Breast epithelium (tissue), 4 donors: Measurements from ENCODE around the gene TMEM255B. TPM values are rescaled to one million over a fixed set of nuclear protein-coding genes. Genes with fewer than 3 reads are reported as not detected.
A peak's percentile ranks its signal among the peaks of the same experiment; 100 is the strongest.

ENCODE experiments used
- DNase-seq, 2 donors: peaks; one replicate each; pipeline ENCODE4 v3.0.0-alpha.2; 2019; ENCODE audit warnings: low spot score in 2 of 2
- H3K27ac ChIP-seq, 2 donors: fragments of 200-600 bp; sonication (generic) in 1 of 2; one replicate each; pipeline ENCODE4 v1.5.1; 2016 to 2019; ENCODE audit warnings: mild to moderate bottlenecking in 1 of 2
- H3K27me3 ChIP-seq, 2 donors: fragments of 200-600 bp; sonication (generic) in 1 of 2; one replicate each; pipeline versions ENCODE4 v1.5.1 to v1.6.0; 2017 to 2019; ENCODE audit warnings: control low read depth in 1 of 2, mild to moderate bottlenecking in 1 of 2
- H3K36me3 ChIP-seq: fragments of 200-600 bp; one replicate; pipeline ENCODE4 v1.5.1; 2019
- H3K4me1 ChIP-seq, 2 donors: fragments of 200-600 bp; sonication (generic); one replicate each; pipeline ENCODE4 v1.5.1; 2016 to 2019; ENCODE audit warnings: control low read depth in 1 of 2
- H3K4me3 ChIP-seq, 3 donors: fragments of 200-600 bp; sonication (generic); 1 replicate in 2 of 3; 2 replicates in 1 of 3; pipeline ENCODE4 v1.5.1; 2016 to 2019; ENCODE audit warnings: mild to moderate bottlenecking in 3 of 3, moderate library complexity in 2 of 3
- H3K9me3 ChIP-seq, 2 donors: fragments of 200-600 bp; sonication (generic) in 1 of 2; one replicate each; pipeline ENCODE4 v1.5.1; 2016 to 2019; ENCODE audit warnings: control low read depth in 1 of 2
- CTCF ChIP-seq, 3 donors: fragments of 450-650 bp; IDR thresholded peaks; one replicate each; pipeline ENCODE4 v1.5.1; 2016 to 2017; ENCODE audit warnings: antibody characterized with exemption in 3 of 3, mild to moderate bottlenecking in 3 of 3, moderate library complexity in 3 of 3
- POLR2A ChIP-seq: fragments of 450-650 bp; IDR thresholded peaks from one replicate; pipeline ENCODE4 v1.6.1; 2016; ENCODE audit warnings: antibody characterized with exemption, mild to moderate bottlenecking, moderate library complexity
- POLR2AphosphoS5 ChIP-seq, 3 donors: sonication (generic); formaldehyde crosslinking; IDR thresholded peaks; one replicate each; pipeline ENCODE4 v1.6.1; 2017; ENCODE audit warnings: antibody characterized with exemption in 3 of 3
- intact Hi-C: fragments of 100-400 bp; cut with DNase I; formaldehyde crosslinking; loops from one replicate; pipeline ENCODE4 v1.15.1; 2023; ENCODE audit warnings: low total_unique reads
- total RNA-seq, 3 donors: library from RNA; depleted of rRNA; stranded (reverse); fragments of >200 nt; gene quantifications; one replicate each; pipeline ENCODE4 v1.1.0, GENCODE V29; 2016

The TMEM255B gene
- total RNA-seq, 3 donors from 2014 or later: 2.3 to 11.8 (median 5.2) TPM

GRCh38 chr13:113816946-113817859 is 58.2 kb downstream of the TMEM255B start:
- no peaks in the 10 kb centered on the region for H3K36me3 ChIP-seq
- no peak overlapping the region for H3K4me3 ChIP-seq
- peak overlapping the region; percentile 71 to 75 for H3K27ac ChIP-seq
- no peaks in the 10 kb centered on the region for H3K9me3 ChIP-seq
- H3K4me1 ChIP-seq: peaks cover 15 to 35% of the 10 kb centered on the region in 2 donors
- H3K27me3 ChIP-seq: peaks cover 0 to 2% of the 10 kb centered on the region in 2 donors
- TF ChIP-seq POLR2AphosphoS5 (IDR thresholded peaks at IDR 0.05) (peak; percentile 46 to 91 (median 71)), POLR2A (no peak), CTCF (IDR thresholded peaks at IDR 0.05) (peak; percentile 88 to 93 (median 91))
- intact Hi-C loops: loop anchor here (10.0 kb wide), 1 partner anchor 128 kb away; no protein-coding TSS in a partner anchor
- peak; percentile 88 to 94 for DNase-seq

GRCh38 chr13:113817860-113818691 is 59.0 kb downstream of the TMEM255B start:
- Histone ChIP-seq H3K27me3 (no peaks in the 10 kb centered on the region), H3K27ac (peak overlapping the region; percentile 71 to 75), H3K36me3 (no peaks in the 10 kb centered on the region), H3K9me3 (no peaks in the 10 kb centered on the region), H3K4me3 (no peak overlapping the region), H3K4me1 (peaks cover 15 to 36% of the 10 kb centered on the region in 2 donors)
- TF ChIP-seq POLR2AphosphoS5 (IDR thresholded peaks at IDR 0.05) (peak in 1 of 3 donors; percentile 4), CTCF (IDR thresholded peaks at IDR 0.05) (no peak)
- no peak for DNase-seq
- intact Hi-C loops: loop anchor here (10.0 kb wide), 1 partner anchor 127 kb away; no protein-coding TSS in a partner anchor

- no peak for TF ChIP-seq CTCF (IDR thresholded peaks at IDR 0.05)
- DNase-seq: no peak
- Histone ChIP-seq H3K27ac (no peak overlapping the region), H3K36me3 (no peaks in the 10 kb centered on the region), H3K27me3 (no peaks in the 10 kb centered on the region), H3K9me3 (no peaks in the 10 kb centered on the region), H3K4me3 (no peak overlapping the region), H3K4me1 (peaks cover 15 to 36% of the 10 kb centered on the region in 2 donors)
- intact Hi-C loops: loop anchor here (10.0 kb wide), 1 partner anchor 126 kb away; no protein-coding TSS in a partner anchor
These were observed 59.8 kb downstream of the TMEM255B start for GRCh38 chr13:113818700-113819295.

GRCh38 chr13:113819341-113819730 is 60.3 kb downstream of the TMEM255B start:
- H3K27me3 ChIP-seq: no peaks in the 10 kb centered on the region
- TF ChIP-seq POLR2AphosphoS5 (IDR thresholded peaks at IDR 0.05) (no peak), POLR2A (no peak), CTCF (IDR thresholded peaks at IDR 0.05) (no peak)
- intact Hi-C loops: loop anchor here (10.0 kb wide), 1 partner anchor 125 kb away; no protein-coding TSS in a partner anchor
- H3K27ac ChIP-seq: peak overlapping the region in 1 of 2 donors; percentile 94
- H3K9me3 ChIP-seq: no peaks in the 10 kb centered on the region
- no peak overlapping the region for H3K4me3 ChIP-seq
- no peak for DNase-seq
- H3K36me3 ChIP-seq: no peaks in the 10 kb centered on the region
- peaks cover 15 to 36% of the 10 kb centered on the region in 2 donors for H3K4me1 ChIP-seq
